GM21526 (cell line): Measurements from ENCODE around the gene TRAPPC10.

ENCODE experiments used
- ATAC-seq: cut with Tn5 transposase; IDR thresholded peaks from one replicate; pipeline ENCODE4 v1.9.1; 2021; ENCODE audit warnings: moderate library complexity; ENCODE audit not compliant: unreplicated experiment, low FRiP score

Gene TRAPPC10

GRCh38 chr21:43981151-43981870 lies 30.8 kb upstream of the TRAPPC10 start:
- no peak for ATAC-seq

DNA sequence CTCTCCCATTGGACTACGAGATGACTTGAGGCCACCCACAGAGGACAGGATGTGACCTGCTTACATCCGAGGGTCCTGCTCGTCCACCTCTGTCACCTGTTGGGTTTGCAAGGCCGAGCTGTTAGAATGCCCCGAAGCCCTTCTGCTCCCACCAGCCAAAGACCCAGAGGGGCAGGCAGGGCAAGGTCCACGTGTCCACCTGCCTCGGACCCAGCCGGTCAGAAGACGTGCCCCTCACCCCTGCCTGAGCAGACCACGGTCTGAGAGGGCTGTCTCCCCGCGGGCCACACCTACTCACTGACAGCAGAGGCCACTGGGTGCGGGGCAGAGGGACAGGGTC lies 30.3 kb upstream of the TRAPPC10 start:
- no peak for ATAC-seq

DNA sequence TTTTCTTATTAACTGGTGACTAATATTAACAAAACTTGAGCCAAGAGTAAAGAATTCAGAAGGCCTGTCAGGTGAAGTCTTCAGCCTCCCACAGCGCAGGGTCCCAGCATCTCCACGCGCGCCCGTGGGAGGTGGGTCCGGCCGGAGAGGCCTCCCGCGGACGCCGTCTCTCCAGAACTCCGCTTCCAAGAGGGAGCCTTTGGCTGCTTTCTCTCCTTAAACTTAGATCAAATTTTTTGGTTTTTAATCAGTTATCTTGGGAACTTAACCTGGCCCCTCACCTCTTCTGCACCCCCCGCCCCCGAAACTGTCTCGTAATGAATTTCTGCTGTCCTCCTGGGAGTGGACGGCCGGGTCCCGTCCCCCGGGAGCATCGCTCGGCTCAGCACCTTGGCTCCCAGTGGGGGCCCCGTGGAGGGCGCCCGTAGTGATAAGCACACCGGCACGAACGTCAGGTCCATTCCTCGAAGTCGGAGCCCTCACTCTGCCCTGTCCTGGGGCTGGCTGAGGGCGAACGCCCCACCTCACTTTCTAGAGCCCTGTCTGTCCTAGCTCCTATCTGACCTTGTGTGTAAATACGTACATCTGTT lies 29.5 kb upstream of the TRAPPC10 start:
- no peak for ATAC-seq

DNA sequence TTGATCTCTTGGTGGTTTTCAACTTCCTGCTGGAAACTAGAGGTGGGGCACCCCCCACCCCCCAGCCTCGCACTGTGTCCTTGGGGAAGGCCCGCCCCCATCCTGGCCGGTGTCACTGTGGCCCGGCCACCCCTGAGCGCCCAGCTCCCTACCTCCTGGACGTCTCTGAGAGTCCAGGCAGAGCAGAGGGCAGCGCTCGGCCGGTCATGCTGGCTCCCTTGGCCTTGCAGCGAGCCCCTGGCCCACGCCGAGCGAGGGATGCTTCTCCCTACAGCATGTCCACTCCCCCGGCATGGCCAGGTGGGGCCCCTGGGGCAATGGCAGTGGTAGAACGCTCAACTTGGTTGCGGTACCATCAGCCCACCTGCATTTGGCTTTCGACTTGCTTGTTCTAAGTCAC lies 28.7 kb upstream of the TRAPPC10 start:
- no peak for ATAC-seq

- no peak for ATAC-seq
Measured at GRCh38 chr21:43983860-43984420, 28.2 kb upstream of the TRAPPC10 start.

DNA sequence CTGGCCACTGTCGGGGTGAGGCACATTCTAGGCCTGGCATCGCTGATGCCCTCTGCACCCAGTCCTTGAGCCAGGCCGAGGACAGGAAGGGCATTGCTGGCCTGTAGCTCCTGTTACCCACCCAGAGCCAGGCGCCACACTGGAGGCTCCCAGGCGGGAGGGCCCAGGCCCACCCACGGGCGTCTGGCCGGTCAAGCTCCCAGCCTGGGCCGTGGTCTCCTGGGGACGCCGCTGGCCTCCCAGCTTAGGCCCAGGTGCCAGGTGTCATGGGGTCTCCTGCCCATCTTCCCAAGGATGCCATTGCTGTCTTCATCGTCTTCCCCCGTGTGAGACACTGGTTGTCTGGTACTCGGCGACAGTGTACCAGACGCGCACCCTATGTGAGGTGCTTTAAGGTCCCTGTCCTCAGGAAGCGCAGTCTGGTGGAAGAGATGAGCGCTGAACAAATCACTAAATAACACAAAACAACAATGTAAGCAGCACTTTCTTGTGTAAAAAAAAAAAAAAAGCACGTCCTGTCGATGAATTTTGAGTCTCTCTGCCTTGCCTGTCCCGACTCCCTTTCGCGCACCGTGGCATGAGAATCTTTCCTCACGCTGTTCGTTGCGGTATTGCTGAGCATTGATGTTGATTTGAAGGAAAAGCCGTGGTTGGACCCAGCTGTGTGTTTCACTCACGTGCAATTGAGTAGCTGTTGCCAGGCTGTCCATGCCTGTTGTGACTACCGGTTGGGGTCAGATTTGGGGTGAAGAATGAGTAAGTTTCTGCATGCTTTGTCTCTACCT lies 27.0 kb upstream of the TRAPPC10 start:
- ATAC-seq: no peak

DNA sequence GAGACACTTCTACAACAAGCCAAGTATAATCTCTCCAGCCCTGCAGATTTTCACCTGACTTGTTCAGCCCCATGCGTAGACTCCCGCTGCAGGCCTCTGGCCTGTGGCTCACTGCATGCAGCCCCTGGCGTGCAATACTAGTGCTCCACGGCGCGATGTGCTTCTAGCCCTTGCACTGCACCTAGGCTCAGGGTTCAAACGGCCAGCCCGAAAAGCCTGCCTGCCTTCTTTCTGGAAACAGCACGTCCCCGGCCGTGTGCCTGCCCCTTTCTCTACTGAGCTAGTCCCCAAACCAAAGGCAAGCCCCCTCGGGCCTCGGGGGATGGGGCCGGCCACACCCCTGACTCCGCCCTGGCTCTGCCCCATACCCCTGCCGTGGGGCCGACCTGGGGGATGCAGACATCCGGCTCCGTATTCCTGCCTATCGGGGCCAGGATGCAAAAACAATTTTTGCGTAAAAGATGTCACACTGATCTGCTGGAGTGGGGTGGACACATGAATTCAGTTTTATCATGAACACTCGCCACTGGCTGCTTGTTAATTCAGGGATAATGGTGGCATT lies 26.3 kb upstream of the TRAPPC10 start:
- no peak for ATAC-seq

DNA sequence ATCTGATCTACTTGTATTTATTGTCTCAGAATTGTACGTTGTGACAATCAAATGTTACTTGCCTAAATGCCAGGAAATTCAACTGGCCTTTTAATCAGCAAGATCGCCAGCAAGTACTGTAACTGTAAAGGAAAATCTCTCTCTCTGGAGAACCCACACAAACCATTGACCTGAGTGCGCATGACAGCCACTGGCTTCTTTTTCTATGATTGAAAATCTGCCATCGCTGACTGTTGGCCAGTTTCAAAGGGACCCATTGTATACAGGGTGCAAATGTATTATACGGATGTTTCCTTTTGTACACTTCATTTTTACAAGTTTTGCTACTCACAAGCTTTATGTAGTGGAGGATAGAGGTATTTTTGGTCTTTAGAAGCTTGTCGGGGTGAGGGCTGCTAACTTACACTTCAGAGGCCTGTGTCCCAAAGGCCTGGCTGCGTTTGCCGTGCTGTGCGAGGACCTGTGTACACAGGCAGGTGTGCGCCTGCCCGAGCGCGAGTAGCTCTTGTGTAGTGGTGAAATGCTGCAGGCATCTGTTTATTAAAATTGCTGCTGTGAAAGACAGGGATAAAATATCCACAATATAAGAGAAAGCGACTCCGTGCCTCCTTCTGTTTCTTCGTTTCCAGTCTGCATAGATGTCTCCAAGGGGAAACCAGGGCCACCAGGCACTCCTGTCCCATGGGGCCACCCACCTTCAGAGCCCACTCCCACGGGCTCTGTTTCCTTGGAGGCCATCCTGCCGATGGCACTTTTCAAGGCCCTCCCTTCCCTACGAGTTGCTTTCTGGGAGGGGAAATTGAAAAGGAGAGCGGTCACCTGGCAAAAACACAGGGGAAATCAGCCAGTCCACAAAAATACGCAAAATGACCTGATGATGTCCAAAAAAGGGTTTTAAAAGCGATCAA lies 25.3 kb upstream of the TRAPPC10 start:
- ATAC-seq: no peak

DNA sequence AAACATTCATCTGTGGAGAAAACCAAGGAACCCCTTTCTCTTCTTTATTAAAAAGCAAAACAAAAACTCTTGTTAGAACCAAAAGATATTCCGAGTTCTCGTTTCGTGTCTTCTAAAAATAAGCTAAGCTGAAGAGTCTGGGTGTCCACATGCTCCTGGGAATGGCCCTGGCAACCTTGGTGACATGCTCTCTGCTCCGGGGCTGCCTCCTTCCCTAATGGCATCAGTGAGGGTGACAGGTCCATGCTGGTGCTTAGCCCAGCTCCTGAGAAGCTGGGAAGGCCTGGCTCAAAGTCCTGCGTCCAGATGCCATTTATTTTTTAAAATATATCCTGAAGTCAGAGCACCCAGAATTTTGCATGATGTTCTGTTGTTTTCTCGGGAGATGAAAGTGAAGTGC lies 24.6 kb upstream of the TRAPPC10 start:
- ATAC-seq: no peak

DNA sequence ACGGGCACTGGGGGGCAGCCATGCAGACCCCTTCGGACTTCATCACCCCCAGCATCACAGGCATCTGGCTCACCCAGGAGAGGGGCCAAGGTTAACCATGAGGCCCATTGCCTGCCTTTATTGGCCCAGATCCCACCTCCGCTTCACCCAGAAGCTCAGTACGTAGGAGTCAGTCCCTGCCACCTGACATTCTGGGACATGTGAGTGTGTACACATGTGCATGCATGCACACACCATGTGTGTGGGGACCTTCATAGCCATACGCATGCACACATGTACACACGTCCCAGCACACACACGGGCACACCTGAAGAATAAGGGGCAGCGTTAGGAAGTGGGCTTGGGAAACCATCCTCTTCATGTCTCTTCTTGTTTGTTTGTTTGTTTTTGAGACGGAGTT lies 24.1 kb upstream of the TRAPPC10 start:
- ATAC-seq: no peak

DNA sequence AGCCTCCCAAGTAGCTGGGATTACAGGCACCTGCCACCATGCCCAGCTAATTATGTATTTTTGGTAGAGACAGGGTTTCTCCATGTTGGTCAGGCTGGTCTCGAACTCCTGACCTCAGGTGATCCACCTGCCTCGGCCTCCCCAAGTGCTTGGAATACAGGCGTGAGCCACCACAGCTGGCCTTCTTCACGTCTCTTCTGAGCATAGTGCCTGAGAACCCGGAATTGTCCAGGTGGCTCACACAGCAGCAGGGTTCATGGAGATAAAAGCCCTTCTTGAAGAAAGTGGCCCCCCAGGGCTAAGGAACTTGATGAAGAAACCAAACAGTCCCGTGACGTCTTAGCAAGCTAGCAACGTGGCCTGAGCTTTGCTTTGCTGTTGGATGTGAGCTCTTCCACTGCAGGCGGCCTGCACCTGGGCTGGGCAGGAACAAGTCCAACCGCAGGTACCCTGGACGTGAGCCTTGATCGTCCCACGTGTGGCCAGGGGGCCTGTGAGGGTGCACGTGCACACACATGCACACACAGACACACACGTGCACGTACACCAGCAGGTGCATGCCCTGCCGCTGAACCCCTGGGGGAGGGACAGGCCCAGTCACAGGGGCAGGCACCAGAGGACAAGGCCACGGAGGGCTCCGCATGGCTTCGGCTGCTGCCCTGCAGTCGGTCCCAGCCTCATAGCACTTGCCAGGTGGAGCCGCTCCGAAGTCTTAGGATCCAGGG lies 23.4 kb upstream of the TRAPPC10 start:
- no peak for ATAC-seq

GRCh38 chr21:43989401-43989800 lies 22.7 kb upstream of the TRAPPC10 start:
- no peak for ATAC-seq

DNA sequence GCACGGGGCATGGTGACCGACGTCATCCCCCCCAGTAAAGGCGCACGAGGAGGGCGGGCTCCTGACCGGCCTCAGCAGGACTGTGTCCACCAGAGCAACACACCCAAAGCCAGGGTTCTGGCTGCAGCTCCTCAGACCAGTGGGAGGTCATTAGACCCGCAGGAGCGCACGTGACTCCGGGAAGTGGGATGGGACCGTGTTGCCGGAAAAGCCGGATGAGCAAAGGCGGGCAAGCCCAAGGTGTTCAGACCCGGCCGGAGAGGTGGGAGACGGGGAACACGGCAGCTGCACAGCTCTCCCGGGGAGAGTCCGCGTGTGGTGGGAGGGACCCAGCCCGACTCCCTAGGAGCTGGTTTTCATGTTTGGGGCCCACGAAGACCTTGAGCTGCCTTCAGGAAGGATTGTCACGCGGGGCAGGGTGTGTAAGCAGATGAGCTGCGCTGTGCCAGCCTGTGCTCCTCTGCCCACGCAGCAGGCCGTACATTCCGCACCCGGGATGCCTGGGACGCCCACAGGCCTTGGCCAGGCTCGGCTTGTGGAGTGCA lies 20.6 kb upstream of the TRAPPC10 start:
- ATAC-seq: no peak

DNA sequence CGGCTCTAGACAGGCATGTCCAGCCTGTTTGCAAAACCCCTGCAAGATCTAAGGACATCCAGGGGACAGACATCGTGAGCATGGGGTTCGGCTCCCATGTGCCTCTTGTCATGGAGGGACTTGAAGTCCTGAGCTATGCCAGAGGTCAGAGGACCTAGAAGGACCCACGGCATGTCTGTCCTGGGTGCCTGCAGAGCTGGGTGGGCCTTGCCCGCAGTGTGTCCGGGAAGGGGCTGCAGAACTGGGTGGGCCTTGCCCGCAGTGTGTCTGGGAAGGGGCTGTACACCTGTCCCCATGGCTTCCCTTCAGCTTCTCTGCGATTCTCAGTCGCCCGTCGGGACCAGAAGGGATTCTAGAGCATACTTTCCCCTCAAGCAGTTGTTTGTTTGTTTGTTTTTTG lies 20.0 kb upstream of the TRAPPC10 start:
- no peak for ATAC-seq

DNA sequence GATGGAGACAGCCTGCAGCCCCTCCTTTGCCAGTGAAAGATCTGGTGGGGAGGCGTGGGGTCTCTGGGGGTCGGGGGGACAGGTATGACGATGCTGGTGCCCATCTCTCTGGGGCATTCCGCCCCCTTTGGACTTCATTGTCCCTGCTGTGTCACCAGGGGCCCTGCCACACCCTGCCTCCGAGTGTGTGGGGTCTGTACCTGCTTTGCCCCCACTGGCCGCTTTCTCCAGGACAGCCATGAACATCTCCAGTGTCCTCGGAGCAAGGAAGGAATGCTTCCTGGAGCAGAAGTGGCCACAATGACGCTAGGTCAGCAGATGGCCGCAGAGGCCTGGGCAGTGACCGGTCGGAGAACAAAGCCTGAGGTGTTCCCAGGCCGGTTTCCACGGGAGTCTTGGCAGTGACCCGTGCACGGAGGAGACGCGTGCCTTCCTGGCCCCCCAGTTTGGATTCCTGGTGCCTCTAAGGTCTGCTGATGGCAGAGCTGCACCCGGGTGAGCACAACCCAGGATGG lies 18.6 kb upstream of the TRAPPC10 start:
- no peak for ATAC-seq

DNA sequence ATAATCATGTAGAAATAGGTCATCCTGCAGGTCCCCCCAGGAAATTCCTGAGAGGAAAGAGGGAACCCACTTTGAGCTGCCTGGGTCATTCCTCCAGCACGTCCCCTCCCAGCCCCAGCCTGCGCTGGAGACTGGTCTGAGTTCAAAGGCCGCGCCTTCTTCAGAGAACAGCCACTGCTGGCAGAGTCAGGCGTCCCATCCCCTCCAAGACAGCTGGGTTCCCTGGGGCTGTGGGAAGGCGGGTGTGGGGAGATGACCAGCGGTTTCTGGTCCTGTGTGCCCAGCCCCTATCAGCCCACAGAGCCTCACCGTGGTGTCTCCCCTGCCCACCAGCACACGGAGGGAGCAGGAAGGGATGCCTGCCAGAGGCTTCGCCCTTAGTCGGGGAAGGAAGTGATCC lies 18.0 kb upstream of the TRAPPC10 start:
- ATAC-seq: no peak

GRCh38 chr21:43994646-43995045 lies 17.5 kb upstream of the TRAPPC10 start:
- ATAC-seq: no peak

DNA sequence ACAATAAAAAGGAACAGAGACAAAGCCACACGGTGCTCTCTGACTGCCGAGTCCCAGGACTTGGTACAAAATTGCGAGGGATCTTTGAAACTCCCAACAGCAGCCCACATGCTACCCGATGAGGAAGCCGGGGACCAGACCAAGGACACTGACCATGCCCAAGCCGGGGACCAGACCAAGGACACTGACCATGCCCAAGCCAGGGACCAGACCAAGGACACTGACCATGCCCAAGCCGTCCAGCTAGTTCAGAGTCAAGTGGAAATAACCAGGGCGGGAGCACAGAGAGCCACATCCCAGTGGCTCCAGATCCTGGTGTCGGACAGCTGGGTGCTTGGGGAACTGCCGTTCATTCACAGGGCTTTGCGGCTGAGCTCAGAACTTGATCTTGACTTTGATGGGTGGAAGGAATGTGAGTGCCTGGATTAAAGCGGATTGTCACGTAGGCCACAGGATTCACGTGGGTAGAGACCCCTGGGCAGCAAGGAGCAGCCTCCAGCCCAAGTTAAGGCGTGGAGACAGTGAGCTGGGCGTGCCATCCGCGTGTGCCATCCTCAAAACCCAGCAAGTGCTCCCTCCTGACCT lies 16.5 kb upstream of the TRAPPC10 start:
- ATAC-seq: no peak
